BJ (cell line): ENCODE results near the gene HTT. TPM values are rescaled to one million over a fixed set of nuclear protein-coding genes. Genes with fewer than 3 reads are reported as not detected.

Experiments
- CTCF ChIA-PET: fragments of 350-600 bp; formaldehyde crosslinking; extraction: SDS; loops from one replicate; lab custom pipeline; 2021; ENCODE audit warnings: antibody characterized with exemption, inconsistent platforms; lab: Yijun Ruan, JAX
- POLR2A ChIA-PET: fragments of 300-600 bp; sonication (Branson Sonifier 250); formaldehyde crosslinking; extraction: SDS; loops from one replicate; lab custom pipeline; 2021; ENCODE audit warnings: antibody characterized with exemption; lab: Charles Lee
- DNase-seq: peaks from one replicate; pipeline ENCODE4 v3.0.0-alpha.2; 2011; ENCODE audit warnings: low read depth
- H3K27me3 ChIP-seq: 2 replicates; pipeline ENCODE4 v1.6.0; 2011; ENCODE audit warnings: low read length; ENCODE audit not compliant: control insufficient read depth, insufficient read depth
- H3K36me3 ChIP-seq: 2 replicates; pipeline ENCODE4 v1.5.1; 2011; ENCODE audit warnings: low read length; ENCODE audit not compliant: control insufficient read depth, insufficient read depth
- H3K4me3 ChIP-seq: 2 replicates; pipeline ENCODE4 v1.5.1; 2011; ENCODE audit warnings: low read depth, mild to moderate bottlenecking, control low read depth, low read length
- CTCF ChIP-seq: IDR thresholded peaks from 2 replicates; pipeline ENCODE4 v1.5.1; 2011; ENCODE audit warnings: low read depth, mild to moderate bottlenecking, control low read depth, inconsistent platforms, low read length, moderate library complexity; ENCODE audit not compliant: insufficient read depth
- polyA plus RNA-seq: library from polyadenylated mRNA; depleted of rRNA; stranded (reverse); fragments of >200 nt; gene quantifications from 2 replicates; pipeline ENCODE4 v1.2.3, GENCODE V29; 2011

HTT gene
- polyA plus RNA-seq, 1 experiment: 13.6 TPM

GRCh38 chr4:3229964-3230363 lies 155.5 kb downstream of the HTT start:
- CTCF ChIA-PET: interaction anchor here (1.3 kb wide), 1 partner anchor 12 kb away, joined by 5 read pairs; no protein-coding TSS in a partner anchor
- DNase-seq: no peak
- Histone ChIP-seq H3K36me3 (peaks cover 32% of the 10 kb centered on the region), H3K4me3 (no peak overlapping the region), H3K27me3 (no peaks in the 10 kb centered on the region)
- no peak for TF ChIP-seq CTCF
- POLR2A ChIA-PET: no interaction called here

- Histone ChIP-seq H3K4me3 (no peak overlapping the region), H3K36me3 (peaks cover 32% of the 10 kb centered on the region), H3K27me3 (no peaks in the 10 kb centered on the region)
- DNase-seq: no peak
- no peak for TF ChIP-seq CTCF
- ChIA-PET POLR2A (no interaction called here), CTCF (interaction anchor here (1.3 kb wide), 1 partner anchor 14 kb away, joined by 5 read pairs; no protein-coding TSS in a partner anchor)
These were observed 157.0 kb downstream of the HTT start for GRCh38 chr4:3231471-3231870.

- H3K4me3 ChIP-seq: no peak overlapping the region
- no peak for TF ChIP-seq CTCF
- ChIA-PET CTCF (no interaction called here), POLR2A (no interaction called here)
- H3K36me3 ChIP-seq: peaks cover 32% of the 10 kb centered on the region
- H3K27me3 ChIP-seq: no peaks in the 10 kb centered on the region
- DNase-seq: no peak
These were observed 157.5 kb downstream of the HTT start for GRCh38 chr4:3232001-3232400.

- CTCF ChIA-PET: interaction anchor here (0.9 to 1.1 kb wide), 2 partner anchors 19 to 211 kb away, joined by 3 to 5 read pairs; no protein-coding TSS in a partner anchor
- peaks cover 32% of the 10 kb centered on the region for H3K36me3 ChIP-seq
These were observed 158.4 kb downstream of the HTT start for GRCh38 chr4:3232871-3233271.

More at GRCh38 chr4:3232871-3233271, 158.4 kb downstream of the HTT start:
- no peak overlapping the region for H3K4me3 ChIP-seq
- POLR2A ChIA-PET: no interaction called here
- H3K27me3 ChIP-seq: no peaks in the 10 kb centered on the region
- TF ChIP-seq CTCF: no peak
- DNase-seq: no peak
